T-helper 1 cell (primary cell): Measurements from ENCODE around the gene ZNF26.
A peak's percentile ranks its signal among the peaks of the same experiment; 100 is the strongest.
"Not testable (repeated sequence)": the region's sequence is repeated elsewhere in the genome, so short reads cannot be mapped to it uniquely, and the experiment has no call there.

Source experiments
- DNase-seq, 5 donors: peaks; one replicate each; pipeline ENCODE4 v3.0.0-alpha.2; 2012 to 2020
- total RNA-seq, 4 donors: gene quantifications; one replicate each; lab custom pipeline; 2026; lab: John Stamatoyannopoulos, UW

ZNF26 gene
- total RNA-seq: 45.3 to 54.0 (median 52.7) reads per million in 4 donors

- DNase-seq: peak; percentile 68 to 94 (median 82)
Observed at GRCh38 chr12:132986001-132986884, at the start of gene ZNF26. Gene ZNF26 (plus strand): TSS chr12:132986367. CDS start chr12:132986841, 474 bp downstream.

GRCh38 chr12:132936921-132937320 lies 49.2 kb upstream of the ZNF26 start:
- DNase-seq: not testable (repeated sequence)

GRCh38 chr12:132937476-132937875 lies 48.7 kb upstream of the ZNF26 start:
- DNase-seq: no peak

- DNase-seq: not testable (repeated sequence)
Observed at GRCh38 chr12:132938807-132939206, 47.4 kb upstream of the ZNF26 start.

- no peak for DNase-seq
Observed at GRCh38 chr12:132940071-132940719, 46.0 kb upstream of the ZNF26 start.

GRCh38 chr12:132941336-132941954 lies 44.7 kb upstream of the ZNF26 start:
- DNase-seq: no peak

- no peak for DNase-seq
Observed at GRCh38 chr12:132942611-132943010, 43.6 kb upstream of the ZNF26 start.

- DNase-seq: no peak
Observed at GRCh38 chr12:132945806-132946205, 40.4 kb upstream of the ZNF26 start.

- no peak for DNase-seq
Observed at GRCh38 chr12:132946246-132946820, 39.8 kb upstream of the ZNF26 start.

- no peak for DNase-seq
Observed at GRCh38 chr12:132948146-132949066, 37.8 kb upstream of the ZNF26 start.

- no peak for DNase-seq
Observed at GRCh38 chr12:132949936-132950837, 36.0 kb upstream of the ZNF26 start.

GRCh38 chr12:132950844-132951535 lies 35.2 kb upstream of the ZNF26 start:
- no peak for DNase-seq

- DNase-seq: no peak
Observed at GRCh38 chr12:132951649-132952048, 34.5 kb upstream of the ZNF26 start.

GRCh38 chr12:132952371-132953162 lies 33.6 kb upstream of the ZNF26 start:
- DNase-seq: no peak

GRCh38 chr12:132953163-132953425 lies 33.1 kb upstream of the ZNF26 start:
- DNase-seq: no peak

- DNase-seq: no peak
Observed at GRCh38 chr12:132953771-132954170, 32.4 kb upstream of the ZNF26 start.

- DNase-seq: no peak
Observed at GRCh38 chr12:132954471-132955048, 31.6 kb upstream of the ZNF26 start.

GRCh38 chr12:132955094-132956010 lies 30.8 kb upstream of the ZNF26 start:
- no peak for DNase-seq
